Prostate gland (tissue), 2 donors: ENCODE data around the gene SLPI. TPM values are rescaled to one million over a fixed set of nuclear protein-coding genes. Genes with fewer than 3 reads are reported as not detected.

Source experiments
- DNase-seq: peaks from one replicate; pipeline ENCODE4 v3.0.0-alpha.2; 2019; ENCODE audit warnings: low spot score
- H3K27ac ChIP-seq, 2 donors: fragments of 200-600 bp; sonication (generic); 2 replicates each; pipeline ENCODE4 v1.5.1; 2017 to 2019
- H3K27me3 ChIP-seq: fragments of 200-600 bp; sonication (generic); replicated peaks from 2 replicates; pipeline ENCODE4 v1.5.1; 2019; ENCODE audit not compliant: insufficient read depth
- H3K36me3 ChIP-seq, 2 donors: fragments of 200-600 bp; sonication (generic); 1 replicate in 1 of 2; 2 replicates in 1 of 2; pipeline versions ENCODE4 v1.5.1 to v1.8.1; 2017 to 2019
- H3K4me1 ChIP-seq: fragments of 200-600 bp; sonication (generic); replicated peaks from 2 replicates; pipeline ENCODE4 v1.5.1; 2019
- H3K4me3 ChIP-seq, 2 donors: fragments of 200-600 bp; sonication (generic); 2 replicates each; pipeline ENCODE4 v1.5.1; 2017 to 2019
- H3K9me3 ChIP-seq: fragments of 200-600 bp; sonication (generic); 2 replicates; pipeline ENCODE4 v1.5.1; 2017
- POLR2A ChIP-seq: fragments of 450-650 bp; IDR thresholded peaks from one replicate; pipeline ENCODE4 v1.6.1; 2016; ENCODE audit warnings: antibody characterized with exemption, mild to moderate bottlenecking
- POLR2AphosphoS5 ChIP-seq: sonication (generic); formaldehyde crosslinking; IDR thresholded peaks from one replicate; pipeline ENCODE4 v1.6.1; 2017; ENCODE audit warnings: antibody characterized with exemption
- WGBS: methylation state at CpG from one replicate; pipeline ENCODE4 v1.1.5; 2018; 5-methylcytosine and 5-hydroxymethylcytosine counted together
- intact Hi-C: fragments of 100-400 bp; cut with DNase I; formaldehyde crosslinking; loops from one replicate; pipeline ENCODE4 v1.14.2; 2022
- total RNA-seq, 2 donors: library from RNA; depleted of rRNA; stranded (reverse); fragments of >200 nt; gene quantifications; one replicate each; pipeline ENCODE4 v1.1.0, GENCODE V29; 2016
- TF ChIP-seq, protein P1 (sequence below), 4 experiments: fragments of 200-600 bp in 2 of 4; fragments of 450-650 bp in 2 of 4; sonication (generic) in 2 of 4; IDR thresholded peaks; 1 replicate in 3 of 4; 2 replicates in 1 of 4; pipeline ENCODE4 v1.5.1; 2016 to 2019; ENCODE audit warnings: antibody characterized with exemption in 4 of 4, mild to moderate bottlenecking in 2 of 4, moderate library complexity in 2 of 4

The SLPI gene
- total RNA-seq, 2 donors from 2014 or later = 168 to 202 TPM

DNA sequence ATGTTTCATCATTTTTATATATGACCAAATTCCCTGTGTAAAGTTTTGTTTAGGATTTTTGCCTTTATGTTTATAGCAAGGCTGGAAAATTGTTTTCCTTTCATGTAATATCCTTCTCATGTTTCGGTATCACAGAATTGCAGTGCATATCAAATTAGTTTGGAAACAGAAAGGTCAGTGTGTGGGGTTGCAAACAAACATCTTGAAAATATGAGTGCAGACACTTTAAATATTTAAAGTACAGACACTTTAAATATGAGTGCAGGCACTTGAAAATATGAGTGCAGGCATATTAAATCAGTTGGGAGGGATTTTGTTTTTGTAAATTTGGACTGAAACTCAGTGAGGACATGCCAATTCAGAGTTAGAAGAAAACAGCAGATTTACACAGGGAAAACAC, 6.5 kb downstream of the SLPI start:
- Histone ChIP-seq H3K36me3 (no peaks in the 10 kb centered on the region), H3K4me3 (no peak overlapping the region), H3K4me1 (no peaks in the 10 kb centered on the region), H3K9me3 (no peaks in the 10 kb centered on the region), H3K27ac (no peak overlapping the region), H3K27me3 (no peaks in the 10 kb centered on the region)
- no peak for TF ChIP-seq POLR2A
- no peak for TF ChIP-seq POLR2AphosphoS5
- TF ChIP-seq, protein P1, sequence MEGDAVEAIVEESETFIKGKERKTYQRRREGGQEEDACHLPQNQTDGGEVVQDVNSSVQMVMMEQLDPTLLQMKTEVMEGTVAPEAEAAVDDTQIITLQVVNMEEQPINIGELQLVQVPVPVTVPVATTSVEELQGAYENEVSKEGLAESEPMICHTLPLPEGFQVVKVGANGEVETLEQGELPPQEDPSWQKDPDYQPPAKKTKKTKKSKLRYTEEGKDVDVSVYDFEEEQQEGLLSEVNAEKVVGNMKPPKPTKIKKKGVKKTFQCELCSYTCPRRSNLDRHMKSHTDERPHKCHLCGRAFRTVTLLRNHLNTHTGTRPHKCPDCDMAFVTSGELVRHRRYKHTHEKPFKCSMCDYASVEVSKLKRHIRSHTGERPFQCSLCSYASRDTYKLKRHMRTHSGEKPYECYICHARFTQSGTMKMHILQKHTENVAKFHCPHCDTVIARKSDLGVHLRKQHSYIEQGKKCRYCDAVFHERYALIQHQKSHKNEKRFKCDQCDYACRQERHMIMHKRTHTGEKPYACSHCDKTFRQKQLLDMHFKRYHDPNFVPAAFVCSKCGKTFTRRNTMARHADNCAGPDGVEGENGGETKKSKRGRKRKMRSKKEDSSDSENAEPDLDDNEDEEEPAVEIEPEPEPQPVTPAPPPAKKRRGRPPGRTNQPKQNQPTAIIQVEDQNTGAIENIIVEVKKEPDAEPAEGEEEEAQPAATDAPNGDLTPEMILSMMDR (IDR thresholded peaks at IDR 0.05) = no peak
- no peak for DNase-seq
- WGBS = 78% methylated on average over 1 of the region's 1 CpG
- intact Hi-C loops = no loop called here

DNA sequence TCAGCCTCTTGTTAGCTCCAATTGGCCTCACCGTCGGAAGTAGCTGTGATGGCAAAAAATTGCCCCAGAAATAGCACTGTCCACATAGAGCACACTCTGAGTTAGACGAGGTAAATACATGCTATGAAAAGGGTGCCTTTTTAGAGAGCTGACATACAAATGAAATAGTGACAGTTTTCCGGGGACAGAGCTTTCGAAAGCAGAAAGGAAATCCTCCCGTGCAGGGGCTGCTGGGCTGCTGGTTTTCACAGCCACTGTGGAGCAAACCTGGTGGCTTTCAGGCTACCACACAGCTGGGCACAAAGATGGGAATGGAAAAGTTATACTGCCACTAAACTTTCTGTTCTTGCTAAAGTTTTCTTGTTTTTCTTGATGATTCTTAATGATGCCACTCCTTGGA, 8.3 kb downstream of the SLPI start:
- Histone ChIP-seq H3K9me3 (no peaks in the 10 kb centered on the region), H3K4me1 (no peaks in the 10 kb centered on the region), H3K4me3 (no peak overlapping the region), H3K36me3 (no peaks in the 10 kb centered on the region), H3K27me3 (no peaks in the 10 kb centered on the region), H3K27ac (no peak overlapping the region)
- WGBS = 43% methylated on average over 6 of the region's 6 CpGs
- no peak for DNase-seq
- TF ChIP-seq, protein P1 (IDR thresholded peaks at IDR 0.05) = no peak
- no peak for TF ChIP-seq POLR2AphosphoS5
- TF ChIP-seq POLR2A = no peak
- intact Hi-C loops = no loop called here

- H3K27me3 ChIP-seq = no peaks in the 10 kb centered on the region
Measured at GRCh38 chr20:45238139-45238538, 16.2 kb downstream of the SLPI start.

GRCh38 chr20:45235995-45236394, 18.4 kb downstream of the SLPI start:
- Histone ChIP-seq H3K4me1 (no peaks in the 10 kb centered on the region), H3K27ac (no peak overlapping the region), H3K36me3 (no peaks in the 10 kb centered on the region), H3K27me3 (no peaks in the 10 kb centered on the region), H3K4me3 (no peak overlapping the region), H3K9me3 (no peaks in the 10 kb centered on the region)
- intact Hi-C loops = no loop called here
- no peak for DNase-seq
- TF ChIP-seq POLR2A (no peak), POLR2AphosphoS5 (no peak)
- TF ChIP-seq, protein P1 (IDR thresholded peaks at IDR 0.05) = peak in 2 of 4 experiments; percentile 9 to 23
- WGBS = 65% methylated on average over 4 of the region's 4 CpGs

More at GRCh38 chr20:45238139-45238538, 16.2 kb downstream of the SLPI start:
- no peak overlapping the region for H3K4me3 ChIP-seq
- H3K36me3 ChIP-seq = no peaks in the 10 kb centered on the region
- no peak for DNase-seq
- H3K4me1 ChIP-seq = no peaks in the 10 kb centered on the region
- no peak overlapping the region for H3K27ac ChIP-seq
- 61% methylated on average over 2 of the region's 2 CpGs for WGBS
- no peak for TF ChIP-seq POLR2AphosphoS5
- no peak for TF ChIP-seq POLR2A
- TF ChIP-seq, protein P1 (IDR thresholded peaks at IDR 0.05) = no peak
- intact Hi-C loops = no loop called here
- H3K9me3 ChIP-seq = no peaks in the 10 kb centered on the region

DNA sequence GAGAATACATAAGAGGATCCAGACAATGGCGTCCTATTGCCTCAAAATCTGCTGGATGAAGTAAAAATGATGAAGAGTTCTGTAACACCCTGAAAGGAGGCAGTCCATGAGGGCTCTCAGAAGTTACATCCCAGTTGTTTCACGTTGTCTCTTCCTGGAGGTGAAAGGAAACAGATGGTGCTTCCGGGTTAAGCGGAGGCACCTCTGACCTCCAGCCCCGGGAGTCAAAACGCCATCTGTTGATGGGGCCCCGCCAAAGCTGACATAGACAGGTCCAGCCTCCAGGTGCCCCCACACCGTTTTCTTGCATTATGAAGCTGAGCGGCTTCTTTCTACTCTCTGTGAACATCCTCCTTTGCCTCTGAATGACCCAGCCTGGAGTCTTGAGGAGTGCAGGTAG, 23.7 kb downstream of the SLPI start:
- no peak overlapping the region for H3K27ac ChIP-seq
- no peaks in the 10 kb centered on the region for H3K4me1 ChIP-seq
- WGBS = 80% methylated on average over 9 of the region's 9 CpGs
- no peak overlapping the region for H3K4me3 ChIP-seq
- no peaks in the 10 kb centered on the region for H3K27me3 ChIP-seq
- intact Hi-C loops = no loop called here
- H3K36me3 ChIP-seq = no peaks in the 10 kb centered on the region
- no peak for DNase-seq
- no peaks in the 10 kb centered on the region for H3K9me3 ChIP-seq
- TF ChIP-seq, protein P1 (IDR thresholded peaks at IDR 0.05) = no peak
- TF ChIP-seq POLR2AphosphoS5 = no peak
- no peak for TF ChIP-seq POLR2A
